ENCODE results near the gene PICK1.

The PICK1 gene

GRCh38 chr22:38077096-38077495 is 19.9 kb downstream of the PICK1 start:
- POLR2A ChIA-PET = no interaction called here
- H3K27ac ChIP-seq (ENCODE audit: extremely low read depth, low read depth, low read length) = no peak overlapping the region
- no peaks in the 10 kb centered on the region for H3K9me3 ChIP-seq (ENCODE audit: control insufficient read depth, insufficient read depth, low read depth, low read length)
- CTCF ChIA-PET = no interaction called here
- TF ChIP-seq OSR2 (tag by site-specific recombination; IDR thresholded peaks at IDR 0.05) (no peak), ZBTB26 (tag by site-specific recombination; optimal IDR thresholded peaks at IDR 0.05) (no peak), GLI4 (tag by site-specific recombination; IDR thresholded peaks at IDR 0.05) (no peak), ZNF335 (tag by site-specific recombination; conservative IDR thresholded peaks at IDR 0.05) (no peak), ZNF280C (tag by site-specific recombination; IDR thresholded peaks at IDR 0.05) (no peak), ZNF585B (tag by site-specific recombination; IDR thresholded peaks at IDR 0.05) (no peak)
- no peak overlapping the region for H3K4me3 ChIP-seq (ENCODE audit: low read depth, low read length)
- H3K4me1 ChIP-seq (ENCODE audit: control insufficient read depth, insufficient read depth, low read length) = no peaks in the 10 kb centered on the region
- H3K36me3 ChIP-seq (ENCODE audit: control insufficient read depth in 2 of 2, insufficient read depth in 1 of 2, low read length in 2 of 2) = peaks cover 3 to 57% of the 10 kb centered on the region in 2 experiments; a peak in 1 of 3 replicates

GRCh38 chr22:38077595-38077994 is 20.4 kb downstream of the PICK1 start:
- no peak overlapping the region for H3K4me3 ChIP-seq (ENCODE audit: low read depth, low read length)
- no peak overlapping the region for H3K27ac ChIP-seq (ENCODE audit: extremely low read depth, low read depth, low read length)
- CTCF ChIA-PET = no interaction called here
- POLR2A ChIA-PET = interaction anchor here (0.6 kb wide), 1 partner anchor 541 kb away, joined by 5 read pairs; no protein-coding TSS in a partner anchor
- H3K9me3 ChIP-seq (ENCODE audit: control insufficient read depth, insufficient read depth, low read depth, low read length) = no peaks in the 10 kb centered on the region
- TF ChIP-seq ZNF280D (tag by site-specific recombination; IDR thresholded peaks at IDR 0.05) (no peak), ZNF366 (tag by site-specific recombination; conservative IDR thresholded peaks at IDR 0.05) (no peak), GLI4 (tag by site-specific recombination; IDR thresholded peaks at IDR 0.05) (no peak)
- H3K4me1 ChIP-seq (ENCODE audit: control insufficient read depth, insufficient read depth, low read length) = no peaks in the 10 kb centered on the region
- peaks cover 3 to 52% of the 10 kb centered on the region in 2 experiments; a peak in 1 of 3 replicates for H3K36me3 ChIP-seq (ENCODE audit: control insufficient read depth in 2 of 2, insufficient read depth in 1 of 2, low read length in 2 of 2)

- H3K4me1 ChIP-seq (ENCODE audit: control insufficient read depth, insufficient read depth, low read length) = no peaks in the 10 kb centered on the region
- TF ChIP-seq ZNF10 (tag by site-specific recombination; IDR thresholded peaks at IDR 0.05) = no peak
- TF ChIP-seq GLIS2 (tag by site-specific recombination; IDR thresholded peaks at IDR 0.05) = no peak
- no peak for TF ChIP-seq ZNF596 (tag by site-specific recombination; IDR thresholded peaks at IDR 0.05)
- no peak for TF ChIP-seq ZNF426 (tag by site-specific recombination; IDR thresholded peaks at IDR 0.05)
- TF ChIP-seq EGR2 (tag by site-specific recombination; IDR thresholded peaks at IDR 0.05; ENCODE audit: low read depth) = no peak
- no peak for TF ChIP-seq ZNF624 (tag by site-specific recombination; IDR thresholded peaks at IDR 0.05)
- TF ChIP-seq KLF1 (tag by site-specific recombination; IDR thresholded peaks at IDR 0.05) = no peak
- no peak for TF ChIP-seq ZFP3 (tag by site-specific recombination; IDR thresholded peaks at IDR 0.05; ENCODE audit: low read depth)
- no peak for TF ChIP-seq ZNF792 (tag by site-specific recombination; IDR thresholded peaks at IDR 0.05)
- TF ChIP-seq ZNF658 (tag by site-specific recombination; IDR thresholded peaks at IDR 0.05) = no peak
Observed at GRCh38 chr22:38078046-38078840, 21.0 kb downstream of the PICK1 start.

More at GRCh38 chr22:38078046-38078840, 21.0 kb downstream of the PICK1 start:
- ChIA-PET POLR2A (interaction anchor here (0.6 kb wide), 1 partner anchor 541 kb away, joined by 5 read pairs; no protein-coding TSS in a partner anchor), CTCF (interaction anchor here (1.5 to 1.8 kb wide), 2 partner anchors 22 to 28 kb away, joined by 3 to 5 read pairs; no protein-coding TSS in a partner anchor)
- Histone ChIP-seq H3K4me3 (ENCODE audit: low read depth, low read length) (no peak overlapping the region), H3K9me3 (ENCODE audit: control insufficient read depth, insufficient read depth, low read depth, low read length) (no peaks in the 10 kb centered on the region), H3K36me3 (ENCODE audit: control insufficient read depth in 2 of 2, insufficient read depth in 1 of 2, low read length in 2 of 2) (peaks cover 0 to 46% of the 10 kb centered on the region in 2 experiments; a peak in 1 of 3 replicates), H3K27ac (ENCODE audit: extremely low read depth, low read depth, low read length) (no peak overlapping the region)
